ENCODE results near the gene KRTAP19-3.

KRTAP19-3 gene

DNA sequence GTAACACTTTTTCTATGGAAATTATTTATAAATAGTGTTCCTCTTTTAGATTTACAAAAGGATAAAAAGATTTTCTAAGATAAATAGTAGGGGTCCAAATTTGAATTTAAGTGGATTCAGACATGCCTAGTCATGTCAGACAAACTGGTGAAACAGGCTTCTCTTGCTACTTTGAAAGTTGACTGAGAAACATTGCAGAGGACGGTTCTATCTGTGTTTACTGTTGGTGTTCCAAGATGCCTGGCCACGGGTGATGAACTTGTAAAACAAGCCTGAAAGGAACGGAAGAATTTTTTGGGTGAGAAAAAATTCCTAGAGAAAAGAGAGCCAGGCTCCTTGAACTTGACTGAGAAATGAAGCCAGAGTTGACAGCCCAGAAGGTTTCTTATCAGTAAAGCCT lies 13.8 kb downstream of the KRTAP19-3 start:
- Histone ChIP-seq H3K9me3 (no peaks in the 10 kb centered on the region), H3K4me3 (no peak overlapping the region), H3K4me1 (no peaks in the 10 kb centered on the region), H3K27ac (no peak overlapping the region), H3K27me3 (no peaks in the 10 kb centered on the region), H3K36me3 (no peaks in the 10 kb centered on the region)
- TF ChIP-seq, protein P1, sequence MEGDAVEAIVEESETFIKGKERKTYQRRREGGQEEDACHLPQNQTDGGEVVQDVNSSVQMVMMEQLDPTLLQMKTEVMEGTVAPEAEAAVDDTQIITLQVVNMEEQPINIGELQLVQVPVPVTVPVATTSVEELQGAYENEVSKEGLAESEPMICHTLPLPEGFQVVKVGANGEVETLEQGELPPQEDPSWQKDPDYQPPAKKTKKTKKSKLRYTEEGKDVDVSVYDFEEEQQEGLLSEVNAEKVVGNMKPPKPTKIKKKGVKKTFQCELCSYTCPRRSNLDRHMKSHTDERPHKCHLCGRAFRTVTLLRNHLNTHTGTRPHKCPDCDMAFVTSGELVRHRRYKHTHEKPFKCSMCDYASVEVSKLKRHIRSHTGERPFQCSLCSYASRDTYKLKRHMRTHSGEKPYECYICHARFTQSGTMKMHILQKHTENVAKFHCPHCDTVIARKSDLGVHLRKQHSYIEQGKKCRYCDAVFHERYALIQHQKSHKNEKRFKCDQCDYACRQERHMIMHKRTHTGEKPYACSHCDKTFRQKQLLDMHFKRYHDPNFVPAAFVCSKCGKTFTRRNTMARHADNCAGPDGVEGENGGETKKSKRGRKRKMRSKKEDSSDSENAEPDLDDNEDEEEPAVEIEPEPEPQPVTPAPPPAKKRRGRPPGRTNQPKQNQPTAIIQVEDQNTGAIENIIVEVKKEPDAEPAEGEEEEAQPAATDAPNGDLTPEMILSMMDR (IDR thresholded peaks at IDR 0.05): no peak
- DNase-seq: no peak
- intact Hi-C loops (cut with DNase I; ENCODE audit: low total_unique reads): no loop called here

DNA sequence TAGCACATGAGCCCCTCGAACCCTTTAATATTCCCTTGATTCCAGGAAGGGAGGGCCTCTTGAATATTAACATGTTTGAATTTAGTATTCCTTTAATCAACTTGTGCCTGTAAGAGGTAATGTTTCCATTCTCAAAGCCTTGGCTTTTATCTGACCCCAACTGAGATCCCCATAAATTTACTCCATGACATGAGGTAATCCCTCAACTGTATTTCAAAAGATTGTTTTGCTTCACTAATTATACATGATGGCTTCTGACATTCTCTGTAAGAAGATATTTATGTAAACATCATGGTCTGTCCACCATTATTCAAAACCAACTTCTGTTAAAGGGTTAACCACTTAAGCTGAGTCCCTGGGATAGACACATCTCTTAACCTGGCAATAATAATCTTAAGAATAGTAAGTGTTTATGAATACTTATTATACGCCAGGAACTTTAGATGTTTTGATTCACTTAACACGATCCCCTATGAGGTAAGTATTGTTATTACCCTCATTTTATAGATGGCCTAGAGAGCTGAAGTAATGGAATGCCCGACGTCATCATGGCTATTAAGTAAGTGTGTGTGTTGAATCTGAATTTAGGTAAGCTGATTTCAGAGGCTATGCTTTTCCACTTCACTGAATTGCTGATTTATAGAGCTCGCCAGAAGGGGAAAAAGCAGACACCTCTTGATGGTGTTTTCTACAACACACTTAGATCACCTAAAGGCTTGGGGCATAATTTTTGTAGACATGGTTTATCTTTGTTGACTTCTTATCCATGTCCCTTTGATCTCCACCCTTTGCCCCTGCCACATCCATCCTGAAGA lies 22.7 kb downstream of the KRTAP19-3 start:
- Histone ChIP-seq H3K36me3 (no peaks in the 10 kb centered on the region), H3K4me1 (no peaks in the 10 kb centered on the region), H3K4me3 (no peak overlapping the region), H3K9me3 (no peaks in the 10 kb centered on the region), H3K27ac (no peak overlapping the region), H3K27me3 (no peaks in the 10 kb centered on the region)
- intact Hi-C loops (cut with DNase I; ENCODE audit: low total_unique reads): no loop called here
- TF ChIP-seq, protein P1 (IDR thresholded peaks at IDR 0.05): no peak
- no peak for DNase-seq

DNA sequence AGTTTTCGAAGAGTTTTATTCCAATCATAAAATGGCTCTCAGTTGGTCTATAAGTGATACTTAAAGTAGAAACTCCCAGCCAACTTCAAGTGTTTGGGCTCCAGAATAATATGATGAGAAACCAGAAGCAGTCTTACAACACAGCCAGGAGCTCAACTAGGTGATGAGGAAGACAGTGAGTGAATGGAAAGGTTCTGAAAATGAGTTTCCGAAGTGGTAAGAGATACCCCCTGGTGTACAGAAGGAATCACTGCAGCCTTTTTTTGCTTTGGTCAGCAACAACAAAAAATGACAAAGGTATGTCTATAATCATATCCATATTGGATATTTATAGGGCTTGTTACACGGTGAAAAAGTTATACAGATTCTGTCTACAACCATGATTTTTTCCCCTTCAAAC lies 28.1 kb downstream of the KRTAP19-3 start:
- H3K4me1 ChIP-seq: no peaks in the 10 kb centered on the region
- H3K27me3 ChIP-seq: no peaks in the 10 kb centered on the region
- no peaks in the 10 kb centered on the region for H3K36me3 ChIP-seq
- H3K4me3 ChIP-seq: no peak overlapping the region
- DNase-seq: no peak
- H3K9me3 ChIP-seq: no peaks in the 10 kb centered on the region
- intact Hi-C loops (cut with DNase I; ENCODE audit: low total_unique reads): no loop called here
- no peak overlapping the region for H3K27ac ChIP-seq
- TF ChIP-seq, protein P1 (IDR thresholded peaks at IDR 0.05): peak; percentile 32 to 36

DNA sequence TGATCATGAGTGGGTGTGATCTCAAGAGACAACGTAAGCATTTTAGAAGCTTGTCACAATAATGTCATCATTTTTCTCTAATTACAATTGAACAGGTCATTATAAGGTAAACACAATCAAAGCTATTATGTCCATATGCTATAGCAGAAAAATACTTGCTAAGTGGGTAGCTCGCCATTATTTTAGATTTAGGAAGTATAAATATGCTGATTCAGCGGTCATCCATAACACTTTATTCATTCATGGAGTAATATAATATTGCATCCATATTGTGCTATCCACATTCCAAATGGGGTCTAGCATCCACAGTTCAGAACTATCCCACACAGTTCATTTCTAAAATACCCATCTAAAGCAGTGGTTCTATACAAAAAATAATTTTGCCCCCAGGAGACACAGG lies 43.3 kb downstream of the KRTAP19-3 start:
- TF ChIP-seq, protein P1 (IDR thresholded peaks at IDR 0.05): no peak
- no peak for DNase-seq
- Histone ChIP-seq H3K9me3 (no peaks in the 10 kb centered on the region), H3K4me1 (no peaks in the 10 kb centered on the region), H3K4me3 (no peak overlapping the region), H3K27ac (no peak overlapping the region), H3K27me3 (no peaks in the 10 kb centered on the region), H3K36me3 (no peaks in the 10 kb centered on the region)
- intact Hi-C loops (cut with DNase I; ENCODE audit: low total_unique reads): no loop called here

DNA sequence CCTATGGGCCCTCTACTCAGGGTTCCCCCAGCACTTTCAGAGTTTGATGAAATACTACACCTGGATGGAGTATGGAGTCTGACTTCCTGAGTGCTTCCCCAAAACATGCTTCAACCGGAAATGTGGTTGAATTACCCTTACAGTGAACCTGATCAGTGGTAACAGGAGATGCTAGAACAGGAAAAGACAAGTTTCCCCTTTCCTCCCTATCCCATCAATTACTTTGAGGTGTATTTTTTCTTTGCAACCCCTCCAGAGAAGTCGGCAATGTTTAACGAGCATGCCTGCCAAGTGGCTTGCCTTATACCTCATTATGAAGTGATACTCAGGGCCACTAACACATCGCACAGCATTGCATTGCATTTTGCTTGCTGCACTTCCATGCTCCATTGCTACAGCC lies 44.8 kb downstream of the KRTAP19-3 start:
- DNase-seq: no peak
- Histone ChIP-seq H3K27me3 (no peaks in the 10 kb centered on the region), H3K4me1 (no peaks in the 10 kb centered on the region), H3K9me3 (no peaks in the 10 kb centered on the region), H3K27ac (no peak overlapping the region), H3K4me3 (no peak overlapping the region), H3K36me3 (no peaks in the 10 kb centered on the region)
- intact Hi-C loops (cut with DNase I; ENCODE audit: low total_unique reads): no loop called here
- TF ChIP-seq, protein P1 (IDR thresholded peaks at IDR 0.05): no peak
